IMR-90 (cell line): ENCODE measurements around the gene ARHGAP10.

ENCODE experiments used
- BHLHE40 ChIP-seq: fragments of 150-350 bp; IDR thresholded peaks from 2 replicates; pipeline ENCODE4 v1.6.1; 2016; ENCODE audit warnings: mild to moderate bottlenecking, low read depth, low read length
- CHD1 ChIP-seq: IDR thresholded peaks from 2 replicates; pipeline ENCODE4 v1.6.1; 2012; ENCODE audit warnings: low read depth, low read length, improper control_type of control experiment
- FOS ChIP-seq: fragments of 150-350 bp; IDR thresholded peaks from 2 replicates; pipeline ENCODE4 v1.6.1; 2016; ENCODE audit warnings: low read depth, low read length
- MAFK ChIP-seq: IDR thresholded peaks from 2 replicates; pipeline ENCODE4 v1.6.1; 2012; ENCODE audit warnings: low read depth, low read length, improper control_type of control experiment
- MXI1 ChIP-seq: IDR thresholded peaks from 2 replicates; pipeline ENCODE4 v1.6.1; 2012; ENCODE audit warnings: low read depth, mild to moderate bottlenecking, low read length, moderate library complexity, borderline replicate concordance
- POLR2A ChIP-seq: IDR thresholded peaks from 2 replicates; pipeline ENCODE4 v1.6.1; 2012; ENCODE audit warnings: mild to moderate bottlenecking, low read depth, low read length
- RAD21 ChIP-seq: IDR thresholded peaks from 2 replicates; pipeline ENCODE4 v1.6.1; 2012; ENCODE audit warnings: low read length, improper control_type of control experiment
- RFX5 ChIP-seq: IDR thresholded peaks from 2 replicates; pipeline ENCODE4 v1.8.0; 2012; ENCODE audit warnings: low read depth, mild to moderate bottlenecking, low read length, moderate library complexity
- SMC3 ChIP-seq: fragments of 150-350 bp; IDR thresholded peaks from 2 replicates; pipeline ENCODE4 v1.6.1; 2016; ENCODE audit warnings: low read depth, mild to moderate bottlenecking, antibody characterized with exemption, low read length, moderate library complexity
- TF ChIP-seq, protein P1 (sequence below): conservative IDR thresholded peaks from 2 replicates; pipeline ENCODE4 v1.5.1; 2012; ENCODE audit warnings: mild to moderate bottlenecking, low read depth, low read length, improper control_type of control experiment
- TF ChIP-seq, protein P2 (sequence below): fragments of 150-350 bp; IDR thresholded peaks from 2 replicates; pipeline ENCODE4 v1.6.1; 2016; ENCODE audit warnings: low read depth, mild to moderate bottlenecking, low read length, moderate library complexity, borderline replicate concordance

- TF ChIP-seq, protein P1, sequence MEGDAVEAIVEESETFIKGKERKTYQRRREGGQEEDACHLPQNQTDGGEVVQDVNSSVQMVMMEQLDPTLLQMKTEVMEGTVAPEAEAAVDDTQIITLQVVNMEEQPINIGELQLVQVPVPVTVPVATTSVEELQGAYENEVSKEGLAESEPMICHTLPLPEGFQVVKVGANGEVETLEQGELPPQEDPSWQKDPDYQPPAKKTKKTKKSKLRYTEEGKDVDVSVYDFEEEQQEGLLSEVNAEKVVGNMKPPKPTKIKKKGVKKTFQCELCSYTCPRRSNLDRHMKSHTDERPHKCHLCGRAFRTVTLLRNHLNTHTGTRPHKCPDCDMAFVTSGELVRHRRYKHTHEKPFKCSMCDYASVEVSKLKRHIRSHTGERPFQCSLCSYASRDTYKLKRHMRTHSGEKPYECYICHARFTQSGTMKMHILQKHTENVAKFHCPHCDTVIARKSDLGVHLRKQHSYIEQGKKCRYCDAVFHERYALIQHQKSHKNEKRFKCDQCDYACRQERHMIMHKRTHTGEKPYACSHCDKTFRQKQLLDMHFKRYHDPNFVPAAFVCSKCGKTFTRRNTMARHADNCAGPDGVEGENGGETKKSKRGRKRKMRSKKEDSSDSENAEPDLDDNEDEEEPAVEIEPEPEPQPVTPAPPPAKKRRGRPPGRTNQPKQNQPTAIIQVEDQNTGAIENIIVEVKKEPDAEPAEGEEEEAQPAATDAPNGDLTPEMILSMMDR, result no peak
- TF ChIP-seq POLR2A (no peak), CHD1 (no peak), FOS (no peak), RAD21 (no peak), MXI1 (no peak), BHLHE40 (no peak), RFX5 (no peak), SMC3 (no peak), MAFK (no peak)
- TF ChIP-seq, protein P2, sequence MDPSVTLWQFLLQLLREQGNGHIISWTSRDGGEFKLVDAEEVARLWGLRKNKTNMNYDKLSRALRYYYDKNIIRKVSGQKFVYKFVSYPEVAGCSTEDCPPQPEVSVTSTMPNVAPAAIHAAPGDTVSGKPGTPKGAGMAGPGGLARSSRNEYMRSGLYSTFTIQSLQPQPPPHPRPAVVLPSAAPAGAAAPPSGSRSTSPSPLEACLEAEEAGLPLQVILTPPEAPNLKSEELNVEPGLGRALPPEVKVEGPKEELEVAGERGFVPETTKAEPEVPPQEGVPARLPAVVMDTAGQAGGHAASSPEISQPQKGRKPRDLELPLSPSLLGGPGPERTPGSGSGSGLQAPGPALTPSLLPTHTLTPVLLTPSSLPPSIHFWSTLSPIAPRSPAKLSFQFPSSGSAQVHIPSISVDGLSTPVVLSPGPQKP, result no peak
Measured at GRCh38 chr4:147764337-147764736, 32.4 kb downstream of the ARHGAP10 start.
